Measurements from ENCODE around the gene CEP112. TPM values are rescaled to one million over a fixed set of nuclear protein-coding genes. Genes with fewer than 3 reads are reported as not detected.

CEP112 gene
- total and polyA plus RNA-seq, 2 of the 8 experiments (the other 6 are each of a cell fraction or from before 2014, with no cell fraction given), result 0.62 to 3.1 TPM

GRCh38 chr17:66149562-66149961, 42.4 kb downstream of the CEP112 start:
- Histone ChIP-seq H3K4me1 (replicated peaks in 1 of 4; ENCODE audit: control insufficient read depth in 3 of 4, insufficient read depth in 4 of 4, low read length in 3 of 4) (no peaks in the 10 kb centered on the region), H3K9ac (replicated peaks in 1 of 4; ENCODE audit: extremely low read depth in 1 of 4, low read depth in 3 of 4, low read length in 3 of 4) (no peak overlapping the region), H3K56ac (replicated peaks; ENCODE audit: insufficient read length, low read depth, low read length) (no peak overlapping the region), H3K36me3 (ENCODE audit: control insufficient read depth in 2 of 4, insufficient read depth in 4 of 4, low read length in 3 of 4) (no peaks in the 10 kb centered on the region), H4K20me1 (replicated peaks in 1 of 2; ENCODE audit: control insufficient read depth in 1 of 2, insufficient read depth in 2 of 2, low read length in 2 of 2) (no peaks in the 10 kb centered on the region), H3K4ac (replicated peaks; ENCODE audit: insufficient read length, low read depth, low read length) (no peak overlapping the region), H2BK15ac (ENCODE audit: low read length) (no peak overlapping the region), H3K27me3 (replicated peaks in 1 of 4; ENCODE audit: control insufficient read depth in 3 of 4, extremely low read depth in 1 of 4, insufficient read depth in 3 of 4, low read length in 3 of 4) (no peaks in the 10 kb centered on the region), H3K9me3 (ENCODE audit: insufficient read depth in 2 of 2, low read depth in 1 of 2, low read length in 1 of 2) (no peaks in the 10 kb centered on the region), H4K5ac (ENCODE audit: insufficient read length, low read depth, low read length) (no peak overlapping the region), H3K23ac (ENCODE audit: insufficient read length) (no peak overlapping the region), H2BK20ac (ENCODE audit: low read length) (no peak overlapping the region), H4K91ac (replicated peaks; ENCODE audit: insufficient read length, low read length) (no peak overlapping the region), H3K4me2 (ENCODE audit: insufficient read depth in 1 of 2, low read depth in 2 of 2, low read length in 2 of 2) (no peak overlapping the region), H3K18ac (ENCODE audit: extremely low read depth, low read length) (no peak overlapping the region), H3K79me2 (ENCODE audit: control insufficient read depth in 1 of 2, insufficient read depth in 2 of 2, low read length in 2 of 2) (no peaks in the 10 kb centered on the region), H2BK12ac (ENCODE audit: low read depth, low read length) (no peak overlapping the region), H3K23me2 (ENCODE audit: low read depth, low read length) (no peaks in the 10 kb centered on the region; the same call in 1 of the 2 replicates), H2BK120ac (replicated peaks; ENCODE audit: low read depth, low read length) (no peak overlapping the region), H2BK5ac (ENCODE audit: low read depth, low read length) (no peak overlapping the region), H3K79me1 (ENCODE audit: low read depth, low read length) (no peaks in the 10 kb centered on the region), H3K14ac (ENCODE audit: insufficient read length) (no peak overlapping the region), H2AK5ac (ENCODE audit: low read depth, low read length) (no peak overlapping the region), H3K27ac (ENCODE audit: low read depth, low read length) (no peak overlapping the region), H3K4me3 (ENCODE audit: extremely low read depth in 1 of 4, insufficient read depth in 2 of 4, low read depth in 3 of 4, low read length in 4 of 4) (no peak overlapping the region), H2AFZ (ENCODE audit: low read length) (no peak overlapping the region), H4K8ac (ENCODE audit: extremely low read depth, insufficient read depth, low read length) (no peak overlapping the region)
- FAIRE-seq, result no peak
- no peak for DNase-seq (ENCODE audit: low read depth in 1 of 2, low spot score in 2 of 2)
- ChIA-PET POLR2A (ENCODE audit: partially characterized antibody) (no interaction called here), CTCF (ENCODE audit: partially characterized antibody) (interaction anchor here (1.1 kb wide), 1 partner anchor 20 kb away, joined by 3 read pairs; no protein-coding TSS in a partner anchor)
- TF ChIP-seq, protein P1, sequence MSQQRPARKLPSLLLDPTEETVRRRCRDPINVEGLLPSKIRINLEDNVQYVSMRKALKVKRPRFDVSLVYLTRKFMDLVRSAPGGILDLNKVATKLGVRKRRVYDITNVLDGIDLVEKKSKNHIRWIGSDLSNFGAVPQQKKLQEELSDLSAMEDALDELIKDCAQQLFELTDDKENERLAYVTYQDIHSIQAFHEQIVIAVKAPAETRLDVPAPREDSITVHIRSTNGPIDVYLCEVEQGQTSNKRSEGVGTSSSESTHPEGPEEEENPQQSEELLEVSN (IDR thresholded peaks at IDR 0.05), result no peak
- TF ChIP-seq BACH1 (IDR thresholded peaks at IDR 0.05; ENCODE audit: low read length), result no peak
- no peak for TF ChIP-seq EP300 (IDR thresholded peaks at IDR 0.05; ENCODE audit: borderline replicate concordance in 1 of 2, low read depth in 2 of 2, low read length in 2 of 2)
- TF ChIP-seq NRF1 (IDR thresholded peaks at IDR 0.05; ENCODE audit: low read depth, low read length), result no peak
- TF ChIP-seq ZNF274 (IDR thresholded peaks at IDR 0.05; ENCODE audit: borderline replicate concordance, extremely low read depth, low read length), result no peak
- TF ChIP-seq CTCF (IDR thresholded peaks at IDR 0.05; ENCODE audit: control extremely low read depth in 1 of 3, insufficient read depth in 1 of 3, low read depth in 1 of 3, low read length in 3 of 3), result no peak
- TF ChIP-seq SIN3A (conservative IDR thresholded peaks at IDR 0.05 in 1 of 2, IDR thresholded peaks at IDR 0.05 in 1 of 2; ENCODE audit: low read depth in 1 of 2, low read length in 2 of 2), result no peak
- TF ChIP-seq RXRA (IDR thresholded peaks at IDR 0.05; ENCODE audit: insufficient read depth, low read depth, low read length), result no peak
- no peak for TF ChIP-seq TBP (IDR thresholded peaks at IDR 0.05; ENCODE audit: low read depth, low read length)
- no peak for TF ChIP-seq NANOG (IDR thresholded peaks at IDR 0.05; ENCODE audit: insufficient read depth, low read depth, low read length, poor library complexity, severe bottlenecking)
- no peak for TF ChIP-seq KDM5A (IDR thresholded peaks at IDR 0.05; ENCODE audit: low read length)
- TF ChIP-seq TCF12 (IDR thresholded peaks at IDR 0.05; ENCODE audit: low read depth, low read length), result no peak

All from H1 (cell line).